Neural cell (in vitro differentiated cells): ENCODE results near the gene SYT6. TPM values are rescaled to one million over a fixed set of nuclear protein-coding genes. Genes with fewer than 3 reads are reported as not detected.

Experiments used
- H2AFZ ChIP-seq: fragments of 200-600, 300-800 bp; sonication (generic), shearing (Covaris generic); 2 replicates; pipeline ENCODE4 v1.6.0; 2014; ENCODE audit warnings: low read depth, mild to moderate bottlenecking, antibody characterized with exemption, low read length, moderate library complexity
- H3F3A ChIP-seq: fragments of 200-600 bp; shearing (Covaris generic); 2 replicates; pipeline ENCODE4 v1.6.1; 2016; ENCODE audit warnings: mild to moderate bottlenecking, moderate library complexity, mixed read lengths, antibody characterized with exemption, low read length; ENCODE audit not compliant: insufficient read depth, poor library complexity, severe bottlenecking
- H3K27ac ChIP-seq: fragments of 200-600, 300-800 bp; sonication (generic), shearing (Covaris generic); 2 replicates; pipeline ENCODE4 v1.5.1; 2014; ENCODE audit warnings: mild to moderate bottlenecking, low read length, moderate library complexity
- H3K27me3 ChIP-seq: fragments of 300-800, 200-600 bp; sonication (generic), shearing (Covaris generic); 2 replicates; pipeline ENCODE4 v1.6.0; 2014; ENCODE audit warnings: mild to moderate bottlenecking, low read depth, low read length, moderate library complexity; ENCODE audit not compliant: insufficient read depth
- H3K36me3 ChIP-seq: fragments of 300-800, 200-600 bp; sonication (generic), shearing (Covaris generic); 2 replicates; pipeline ENCODE4 v1.5.1; 2014; ENCODE audit warnings: mild to moderate bottlenecking, antibody characterized with exemption, low read length, moderate library complexity; ENCODE audit not compliant: insufficient read depth
- H3K4me2 ChIP-seq: fragments of 300-800, 200-600 bp; sonication (generic), shearing (Covaris generic); 2 replicates; pipeline ENCODE4 v1.6.0; 2014; ENCODE audit warnings: mild to moderate bottlenecking, low read length
- H3K4me3 ChIP-seq: fragments of 300-800, 200-600 bp; sonication (generic), shearing (Covaris generic); 2 replicates; pipeline ENCODE4 v1.5.1; 2014; ENCODE audit warnings: mild to moderate bottlenecking, low read length, moderate library complexity
- H3K79me2 ChIP-seq: fragments of 200-600 bp; shearing (Covaris generic); replicated peaks from 2 replicates; pipeline ENCODE4 v1.6.0; 2014; ENCODE audit warnings: mild to moderate bottlenecking, low read length, moderate library complexity; ENCODE audit not compliant: insufficient read depth
- H3K9ac ChIP-seq: fragments of 300-800, 200-600 bp; sonication (generic), shearing (Covaris generic); 2 replicates; pipeline ENCODE4 v1.6.1; 2016; ENCODE audit warnings: mild to moderate bottlenecking, low read length, mixed read lengths
- H3K9me2 ChIP-seq: fragments of 200-600 bp; shearing (Covaris generic); 2 replicates; pipeline ENCODE4 v1.6.1; 2016; ENCODE audit warnings: mild to moderate bottlenecking, low read length, mixed read lengths; ENCODE audit not compliant: insufficient read depth
- H3K9me3 ChIP-seq: fragments of 200-600, 300-800 bp; sonication (generic), shearing (Covaris generic); 2 replicates; pipeline ENCODE4 v1.6.1; 2016; ENCODE audit warnings: mild to moderate bottlenecking, mixed run types, low read length, moderate library complexity, mixed read lengths
- H4K20me1 ChIP-seq: fragments of 200-600 bp; shearing (Covaris generic); 2 replicates; pipeline ENCODE4 v1.6.1; 2016; ENCODE audit warnings: mild to moderate bottlenecking, mixed run types; ENCODE audit not compliant: insufficient read depth
- CTCF ChIP-seq: fragments of 450-650 bp; IDR thresholded peaks from 2 replicates; pipeline ENCODE4 v1.5.1; 2014; ENCODE audit warnings: antibody characterized with exemption, mild to moderate bottlenecking, moderate library complexity; ENCODE audit not compliant: poor library complexity, severe bottlenecking
- EP300 ChIP-seq: fragments of 450-650 bp; conservative IDR thresholded peaks from 2 replicates; pipeline ENCODE4 v1.6.1; 2014; ENCODE audit warnings: antibody characterized with exemption, mild to moderate bottlenecking, moderate library complexity; ENCODE audit not compliant: poor library complexity, severe bottlenecking
- EZH2 ChIP-seq: fragments of 200-600, 300-800 bp; shearing (Covaris generic), sonication (generic); IDR thresholded peaks from 2 replicates; pipeline ENCODE4 v1.6.1; 2014; ENCODE audit warnings: antibody characterized with exemption, low read length, borderline replicate concordance, mild to moderate bottlenecking; ENCODE audit not compliant: insufficient read depth, poor library complexity, severe bottlenecking
- MXI1 ChIP-seq: fragments of 450-650 bp; conservative IDR thresholded peaks from 2 replicates; pipeline ENCODE4 v1.6.1; 2014; ENCODE audit warnings: antibody characterized with exemption, mild to moderate bottlenecking; ENCODE audit not compliant: poor library complexity, severe bottlenecking
- POLR2AphosphoS5 ChIP-seq: IDR thresholded peaks from 2 replicates; pipeline ENCODE4 v1.6.1; 2012
- RAD21 ChIP-seq: fragments of 450-650 bp; conservative IDR thresholded peaks from 2 replicates; pipeline ENCODE4 v1.6.1; 2014; ENCODE audit warnings: antibody characterized with exemption, mild to moderate bottlenecking, moderate library complexity
- REST ChIP-seq: IDR thresholded peaks from 2 replicates; pipeline ENCODE4 v1.6.1; 2012; ENCODE audit warnings: borderline replicate concordance
- SMC3 ChIP-seq: fragments of 450-650 bp; conservative IDR thresholded peaks from 2 replicates; pipeline ENCODE4 v1.6.1; 2014; ENCODE audit warnings: antibody characterized with exemption, mild to moderate bottlenecking, moderate library complexity; ENCODE audit not compliant: poor library complexity
- TAF1 ChIP-seq: IDR thresholded peaks from 2 replicates; pipeline ENCODE4 v1.6.1; 2012; ENCODE audit warnings: low read depth
- polyA plus RNA-seq: library from polyadenylated mRNA; depleted of rRNA; stranded (reverse); fragments of >200 nt; gene quantifications from 2 replicates; pipeline ENCODE4 v1.2.3, GENCODE V29; 2014

SYT6 gene
- polyA plus RNA-seq, 1 donor from 2014 or later: 8.1 TPM

- Histone ChIP-seq H3K4me2 (no peak overlapping the region), H3F3A (no peaks in the 10 kb centered on the region), H3K9ac (no peak overlapping the region), H4K20me1 (no peaks in the 10 kb centered on the region), H3K36me3 (no peaks in the 10 kb centered on the region), H3K9me3 (peaks cover 7% of the 10 kb centered on the region), H3K9me2 (no peaks in the 10 kb centered on the region), H3K79me2 (no peaks in the 10 kb centered on the region), H3K27ac (no peak overlapping the region), H3K27me3 (no peaks in the 10 kb centered on the region), H3K4me3 (no peak overlapping the region), H2AFZ (no peak overlapping the region)
- TF ChIP-seq TAF1 (no peak), REST (no peak), RAD21 (no peak), MXI1 (no peak), POLR2AphosphoS5 (no peak), SMC3 (no peak), EP300 (no peak), CTCF (no peak), EZH2 (no peak)
Observed at GRCh38 chr1:114077188-114077587, 76.5 kb downstream of the SYT6 start.

GRCh38 chr1:114076308-114076707 is 77.4 kb downstream of the SYT6 start:
- Histone ChIP-seq H3K27ac (no peak overlapping the region), H3K79me2 (no peaks in the 10 kb centered on the region), H3K9me2 (no peaks in the 10 kb centered on the region)

More at GRCh38 chr1:114076308-114076707, 77.4 kb downstream of the SYT6 start:
- Histone ChIP-seq H3K27me3 (no peaks in the 10 kb centered on the region), H3K9ac (no peak overlapping the region), H3K4me3 (no peak overlapping the region), H3K36me3 (no peaks in the 10 kb centered on the region), H3F3A (no peaks in the 10 kb centered on the region), H3K4me2 (no peak overlapping the region), H3K9me3 (peaks cover 7% of the 10 kb centered on the region), H2AFZ (no peak overlapping the region), H4K20me1 (no peaks in the 10 kb centered on the region)
- TF ChIP-seq REST (no peak), CTCF (no peak), EP300 (no peak), POLR2AphosphoS5 (no peak), RAD21 (no peak), MXI1 (no peak), EZH2 (no peak), SMC3 (no peak), TAF1 (no peak)
